Dendritic cell treated with granulocyte-macrophage colony-stimulating factor and Interleukin-4, amounts not matched to agents 40 ng/mL and 50 ng/mL, for 4 days (primary cell): ENCODE measurements around the gene GUCA2A.

Experiments
- H3K27ac Mint-ChIP-seq: one replicate; pipeline ENCODE4 v1.8.0; 2022; ENCODE audit warnings: mild to moderate bottlenecking, mixed read lengths
- H3K27me3 Mint-ChIP-seq: one replicate; pipeline ENCODE4 v1.8.0; 2022; ENCODE audit warnings: mild to moderate bottlenecking, mixed read lengths
- H3K36me3 Mint-ChIP-seq: one replicate; pipeline ENCODE4 v1.8.0; 2022; ENCODE audit warnings: low read depth, mixed read lengths
- H3K4me1 Mint-ChIP-seq: one replicate; pipeline ENCODE4 v1.8.0; 2022; ENCODE audit warnings: low read depth, mixed read lengths
- H3K4me3 Mint-ChIP-seq: one replicate; pipeline ENCODE4 v1.8.0; 2022; ENCODE audit warnings: mild to moderate bottlenecking, moderate library complexity, mixed read lengths
- H3K9me3 Mint-ChIP-seq: one replicate; pipeline ENCODE4 v1.8.0; 2022; ENCODE audit warnings: mixed read lengths
- intact Hi-C: fragments of 100-400 bp; cut with micrococcal nuclease; formaldehyde crosslinking; loops from one replicate; pipeline ENCODE4 v1.15.0; 2022

Gene GUCA2A

GRCh38 chr1:42155362-42155761, 9.2 kb downstream of the GUCA2A start:
- intact Hi-C loops = no loop called here
- Mint-ChIP-seq H3K27ac (no peak overlapping the region), H3K27me3 (peaks cover 1% of the 10 kb centered on the region), H3K4me3 (no peak overlapping the region), H3K4me1 (peaks cover 6% of the 10 kb centered on the region), H3K36me3 (no peaks in the 10 kb centered on the region), H3K9me3 (peaks cover under 1% of the 10 kb centered on the region)

GRCh38 chr1:42154685-42155084, 9.9 kb downstream of the GUCA2A start:
- no peak overlapping the region for H3K4me3 Mint-ChIP-seq
- H3K27ac Mint-ChIP-seq = no peak overlapping the region
- peaks cover 1% of the 10 kb centered on the region for H3K27me3 Mint-ChIP-seq
- intact Hi-C loops = no loop called here
- H3K9me3 Mint-ChIP-seq = no peaks in the 10 kb centered on the region
- no peaks in the 10 kb centered on the region for H3K36me3 Mint-ChIP-seq
- peaks cover 6% of the 10 kb centered on the region for H3K4me1 Mint-ChIP-seq

GRCh38 chr1:42153624-42154023, 10.9 kb downstream of the GUCA2A start:
- H3K4me3 Mint-ChIP-seq = no peak overlapping the region
- no peaks in the 10 kb centered on the region for H3K9me3 Mint-ChIP-seq
- H3K4me1 Mint-ChIP-seq = peaks cover 6% of the 10 kb centered on the region
- H3K27me3 Mint-ChIP-seq = no peaks in the 10 kb centered on the region
- intact Hi-C loops = no loop called here
- H3K36me3 Mint-ChIP-seq = no peaks in the 10 kb centered on the region
- no peak overlapping the region for H3K27ac Mint-ChIP-seq

GRCh38 chr1:42152907-42153600, 11.5 kb downstream of the GUCA2A start, which contains the start of gene GUCA2B:
GUCA2B (plus strand) TSS chr1:42153410; CDS start chr1:42153451, 41 bp downstream.
- Mint-ChIP-seq H3K36me3 (no peaks in the 10 kb centered on the region), H3K4me3 (no peak within 1 kb of the TSS), H3K4me1 (peaks cover 6% of the 10 kb centered on the region), H3K9me3 (no peaks in the 10 kb centered on the region), H3K27ac (no peak within 1 kb of the TSS), H3K27me3 (no peaks in the 10 kb centered on the region)
- intact Hi-C loops = no loop called here

- Mint-ChIP-seq H3K4me3 (no peak overlapping the region), H3K9me3 (no peaks in the 10 kb centered on the region)
- intact Hi-C loops = no loop called here
These were observed 12.4 kb downstream of the GUCA2A start for GRCh38 chr1:42152119-42152518.

GRCh38 chr1:42150651-42151050, 13.9 kb downstream of the GUCA2A start:
- no peak overlapping the region for H3K27ac Mint-ChIP-seq
- H3K4me1 Mint-ChIP-seq = no peaks in the 10 kb centered on the region
- no peak overlapping the region for H3K4me3 Mint-ChIP-seq
- H3K36me3 Mint-ChIP-seq = no peaks in the 10 kb centered on the region
- intact Hi-C loops = no loop called here
- no peaks in the 10 kb centered on the region for H3K27me3 Mint-ChIP-seq
- H3K9me3 Mint-ChIP-seq = no peaks in the 10 kb centered on the region

More at GRCh38 chr1:42152119-42152518, 12.4 kb downstream of the GUCA2A start:
- no peaks in the 10 kb centered on the region for H3K36me3 Mint-ChIP-seq
- H3K27ac Mint-ChIP-seq = no peak overlapping the region
- H3K27me3 Mint-ChIP-seq = no peaks in the 10 kb centered on the region
- H3K4me1 Mint-ChIP-seq = no peaks in the 10 kb centered on the region

- no peak overlapping the region for H3K27ac Mint-ChIP-seq
- intact Hi-C loops = no loop called here
These were observed 16.4 kb downstream of the GUCA2A start for GRCh38 chr1:42148166-42148565.

GRCh38 chr1:42146626-42147320, 17.8 kb downstream of the GUCA2A start:
- Mint-ChIP-seq H3K4me3 (no peak overlapping the region), H3K36me3 (no peaks in the 10 kb centered on the region), H3K27ac (no peak overlapping the region), H3K9me3 (no peaks in the 10 kb centered on the region), H3K4me1 (peaks cover 6% of the 10 kb centered on the region), H3K27me3 (peaks cover 4% of the 10 kb centered on the region)
- intact Hi-C loops = no loop called here

More at GRCh38 chr1:42148166-42148565, 16.4 kb downstream of the GUCA2A start:
- Mint-ChIP-seq H3K4me1 (peaks cover 5% of the 10 kb centered on the region), H3K27me3 (peaks cover 4% of the 10 kb centered on the region), H3K9me3 (no peaks in the 10 kb centered on the region), H3K36me3 (no peaks in the 10 kb centered on the region), H3K4me3 (no peak overlapping the region)

- intact Hi-C loops = no loop called here
- Mint-ChIP-seq H3K27ac (no peak overlapping the region), H3K27me3 (peaks cover 4% of the 10 kb centered on the region), H3K9me3 (no peaks in the 10 kb centered on the region), H3K36me3 (no peaks in the 10 kb centered on the region), H3K4me1 (peaks cover 6% of the 10 kb centered on the region), H3K4me3 (peak overlapping the region; percentile 18)
These were observed 18.6 kb downstream of the GUCA2A start for GRCh38 chr1:42145764-42146625.

- intact Hi-C loops = no loop called here
- H3K9me3 Mint-ChIP-seq = no peaks in the 10 kb centered on the region
- H3K4me1 Mint-ChIP-seq = peaks cover 6% of the 10 kb centered on the region
- H3K27me3 Mint-ChIP-seq = peaks cover 4% of the 10 kb centered on the region
- no peak overlapping the region for H3K27ac Mint-ChIP-seq
- H3K36me3 Mint-ChIP-seq = no peaks in the 10 kb centered on the region
- peak overlapping the region; percentile 18 for H3K4me3 Mint-ChIP-seq
These were observed 19.2 kb downstream of the GUCA2A start for GRCh38 chr1:42145389-42145716.

GRCh38 chr1:42144711-42145388, 19.7 kb downstream of the GUCA2A start:
- no peaks in the 10 kb centered on the region for H3K36me3 Mint-ChIP-seq
- H3K9me3 Mint-ChIP-seq = no peaks in the 10 kb centered on the region
- H3K27me3 Mint-ChIP-seq = peaks cover 4% of the 10 kb centered on the region
- intact Hi-C loops = no loop called here
- no peak overlapping the region for H3K27ac Mint-ChIP-seq
- H3K4me1 Mint-ChIP-seq = peaks cover 6% of the 10 kb centered on the region
- no peak overlapping the region for H3K4me3 Mint-ChIP-seq

GRCh38 chr1:42143896-42144710, 20.4 kb downstream of the GUCA2A start:
- Mint-ChIP-seq H3K36me3 (no peaks in the 10 kb centered on the region), H3K9me3 (no peaks in the 10 kb centered on the region), H3K4me1 (peaks cover 6% of the 10 kb centered on the region), H3K27me3 (peaks cover 4% of the 10 kb centered on the region), H3K27ac (no peak overlapping the region), H3K4me3 (no peak overlapping the region)
- intact Hi-C loops = no loop called here
